Mesendoderm (in vitro differentiated cells): ENCODE data around the gene ABITRAM. TPM values are rescaled to one million over a fixed set of nuclear protein-coding genes. Genes with fewer than 3 reads are reported as not detected.
A peak's percentile ranks its signal among the peaks of the same experiment; 100 is the strongest.
"Not testable (repeated sequence)": the region's sequence is repeated elsewhere in the genome, so short reads cannot be mapped to it uniquely, and the experiment has no call there.

Experiments
- DNase-seq: peaks from one replicate; pipeline ENCODE4 v3.0.0; 2013
- H2AK5ac ChIP-seq: 2 replicates; pipeline ENCODE4 v1.6.1; 2013; ENCODE audit warnings: low read length, inconsistent platforms
- H2BK120ac ChIP-seq: 2 replicates; pipeline ENCODE4 v1.6.1; 2013; ENCODE audit warnings: low read depth, mild to moderate bottlenecking, low read length, moderate library complexity, mixed read lengths
- H2BK15ac ChIP-seq: replicated peaks from 2 replicates; pipeline ENCODE4 v1.6.1; 2013; ENCODE audit warnings: low read depth, mild to moderate bottlenecking, moderate library complexity
- H2BK5ac ChIP-seq: 2 replicates; pipeline ENCODE4 v1.6.1; 2013; ENCODE audit warnings: low read length, inconsistent platforms
- H3K18ac ChIP-seq: 2 replicates; pipeline ENCODE4 v1.6.1; 2013; ENCODE audit warnings: mild to moderate bottlenecking, low read length, mixed read lengths
- H3K23ac ChIP-seq: one replicate; pipeline ENCODE4 v1.6.1; 2013; ENCODE audit warnings: low read length
- H3K27ac ChIP-seq: 2 replicates; pipeline ENCODE4 v1.5.1; 2013; ENCODE audit warnings: low read depth, mild to moderate bottlenecking, inconsistent platforms, low read length, moderate library complexity
- H3K27me3 ChIP-seq: 2 replicates; pipeline ENCODE4 v1.6.1; 2013; ENCODE audit warnings: low read length, control low read depth, mild to moderate bottlenecking, inconsistent platforms; ENCODE audit not compliant: insufficient read depth, poor library complexity
- H3K36me3 ChIP-seq: 2 replicates; pipeline ENCODE4 v1.6.1; 2013; ENCODE audit warnings: low read length, inconsistent platforms; ENCODE audit not compliant: control insufficient read depth, insufficient read depth
- H3K4ac ChIP-seq: one replicate; pipeline ENCODE4 v1.6.1; 2013; ENCODE audit warnings: low read depth, mild to moderate bottlenecking, low read length, moderate library complexity
- H3K4me1 ChIP-seq: 2 replicates; pipeline ENCODE4 v1.6.1; 2013; ENCODE audit warnings: low read depth, low read length, inconsistent platforms; ENCODE audit not compliant: control insufficient read depth
- H3K4me2 ChIP-seq: 2 replicates; pipeline ENCODE4 v1.6.1; 2013; ENCODE audit warnings: low read length
- H3K4me3 ChIP-seq: 2 replicates; pipeline ENCODE4 v1.5.1; 2013; ENCODE audit warnings: mild to moderate bottlenecking, low read length
- H3K56ac ChIP-seq: one replicate; pipeline ENCODE4 v1.6.1; 2013; ENCODE audit warnings: low read length
- H3K79me1 ChIP-seq: 2 replicates; pipeline ENCODE4 v1.6.1; 2013; ENCODE audit warnings: low read length, inconsistent platforms
- H3K79me2 ChIP-seq: 2 replicates; pipeline ENCODE4 v1.6.1; 2013; ENCODE audit warnings: mild to moderate bottlenecking, low read length; ENCODE audit not compliant: control insufficient read depth, insufficient read depth
- H3K9ac ChIP-seq: 2 replicates; pipeline ENCODE4 v1.6.1; 2013; ENCODE audit warnings: low read length, inconsistent platforms
- H4K5ac ChIP-seq: one replicate; pipeline ENCODE4 v1.6.1; 2013; ENCODE audit warnings: low read length
- H4K8ac ChIP-seq: one replicate; pipeline ENCODE4 v1.6.1; 2013; ENCODE audit warnings: low read depth, mild to moderate bottlenecking, control low read depth, low read length, moderate library complexity
- WGBS: extraction: QIAGEN DNeasy Blood & Tissue Kit; methylation state at CpG from one replicate; pipeline ENCODE4 v1.1.7; 2013; ENCODE audit warnings: low lambda C conversion rate, missing lambda C conversion rate; ENCODE audit not compliant: insufficient coverage; ENCODE audit errors: extremely low coverage; 5-methylcytosine and 5-hydroxymethylcytosine counted together
- polyA plus RNA-seq, 2 experiments: library from polyadenylated mRNA; stranded (reverse); fragments of 200-250 nt; gene quantifications; one replicate each; pipeline ENCODE4 v1.2.3, GENCODE V29; 2013

Gene ABITRAM, protein sequence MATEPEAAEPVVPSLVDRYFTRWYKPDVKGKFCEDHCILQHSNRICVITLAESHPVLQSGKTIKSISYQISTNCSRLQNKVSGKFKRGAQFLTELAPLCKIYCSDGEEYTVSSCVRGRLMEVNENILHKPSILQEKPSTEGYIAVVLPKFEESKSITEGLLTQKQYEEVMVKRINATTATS
- polyA plus RNA-seq (2013, experiment 1 of 2): 14.5 TPM
- 13.6 TPM for polyA plus RNA-seq (2013, experiment 2 of 2)

- Histone ChIP-seq H3K4me3 (peak within 1 kb of the TSS; percentile 100), H2BK5ac (no peak within 1 kb of the TSS), H3K79me2 (peaks cover 10% of the 10 kb centered on the region), H3K23ac (peak within 1 kb of the TSS; percentile 66), H3K27me3 (no peaks in the 10 kb centered on the region), H4K8ac (no peak within 1 kb of the TSS), H3K4ac (peak within 1 kb of the TSS; percentile 5), H3K4me2 (peak within 1 kb of the TSS; percentile 89), H3K56ac (peak within 1 kb of the TSS; percentile 99), H3K27ac (peak within 1 kb of the TSS; percentile 95), H2BK15ac (no peak within 1 kb of the TSS), H3K36me3 (no peaks in the 10 kb centered on the region), H3K18ac (peak within 1 kb of the TSS; percentile 29), H3K9ac (peak within 1 kb of the TSS; percentile 96), H2AK5ac (no peak within 1 kb of the TSS), H3K4me1 (peaks cover 4% of the 10 kb centered on the region), H4K5ac (no peak within 1 kb of the TSS), H2BK120ac (no peak within 1 kb of the TSS), H3K79me1 (peaks cover 11% of the 10 kb centered on the region)
- no CpG with 5 or more reads among the region's 47 CpGs for WGBS
- DNase-seq: peak; percentile 90
These were observed at the start of gene ABITRAM for GRCh38 chr9:108934323-108934893. TSS of gene ABITRAM (plus strand) at chr9:108934400. CDS start at chr9:108934487, 87 bp downstream.

DNA sequence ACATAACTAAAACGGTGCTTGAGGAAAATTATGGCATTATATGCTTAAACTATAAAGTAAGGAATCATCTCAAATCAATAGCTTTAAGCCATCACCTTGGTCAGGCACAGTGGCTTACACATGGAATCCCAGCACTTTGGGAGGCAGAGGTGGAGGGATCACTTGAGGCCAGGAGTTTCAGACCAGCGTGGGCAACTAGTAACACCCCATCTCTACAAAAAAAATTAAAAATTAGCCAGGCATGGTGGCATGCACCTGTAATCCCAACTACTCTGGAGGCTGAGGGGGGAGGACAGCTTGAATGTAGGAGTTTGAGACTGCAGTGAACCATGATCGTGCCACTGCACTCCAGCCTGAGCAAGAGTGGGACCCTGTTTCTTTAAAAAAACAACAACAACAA, 49.5 kb upstream of the ABITRAM start:
- H3K79me2 ChIP-seq: no peaks in the 10 kb centered on the region
- H2BK15ac ChIP-seq: no peak overlapping the region
- H3K4ac ChIP-seq: no peak overlapping the region
- H3K56ac ChIP-seq: no peak overlapping the region
- DNase-seq: no peak
- peaks cover 2% of the 10 kb centered on the region for H3K36me3 ChIP-seq
- no peak overlapping the region for H3K27ac ChIP-seq
- no peak overlapping the region for H3K18ac ChIP-seq
- H2BK120ac ChIP-seq: no peak overlapping the region
- no CpG with 5 or more reads among the region's 3 CpGs for WGBS
- H3K27me3 ChIP-seq: no peaks in the 10 kb centered on the region
- no peak overlapping the region for H4K5ac ChIP-seq
- H3K4me2 ChIP-seq: no peak overlapping the region
- no peak overlapping the region for H3K4me3 ChIP-seq
- no peak overlapping the region for H3K23ac ChIP-seq
- no peaks in the 10 kb centered on the region for H3K79me1 ChIP-seq
- H4K8ac ChIP-seq: no peak overlapping the region
- no peak overlapping the region for H2AK5ac ChIP-seq
- H3K4me1 ChIP-seq: no peaks in the 10 kb centered on the region
- no peak overlapping the region for H2BK5ac ChIP-seq
- no peak overlapping the region for H3K9ac ChIP-seq

DNA sequence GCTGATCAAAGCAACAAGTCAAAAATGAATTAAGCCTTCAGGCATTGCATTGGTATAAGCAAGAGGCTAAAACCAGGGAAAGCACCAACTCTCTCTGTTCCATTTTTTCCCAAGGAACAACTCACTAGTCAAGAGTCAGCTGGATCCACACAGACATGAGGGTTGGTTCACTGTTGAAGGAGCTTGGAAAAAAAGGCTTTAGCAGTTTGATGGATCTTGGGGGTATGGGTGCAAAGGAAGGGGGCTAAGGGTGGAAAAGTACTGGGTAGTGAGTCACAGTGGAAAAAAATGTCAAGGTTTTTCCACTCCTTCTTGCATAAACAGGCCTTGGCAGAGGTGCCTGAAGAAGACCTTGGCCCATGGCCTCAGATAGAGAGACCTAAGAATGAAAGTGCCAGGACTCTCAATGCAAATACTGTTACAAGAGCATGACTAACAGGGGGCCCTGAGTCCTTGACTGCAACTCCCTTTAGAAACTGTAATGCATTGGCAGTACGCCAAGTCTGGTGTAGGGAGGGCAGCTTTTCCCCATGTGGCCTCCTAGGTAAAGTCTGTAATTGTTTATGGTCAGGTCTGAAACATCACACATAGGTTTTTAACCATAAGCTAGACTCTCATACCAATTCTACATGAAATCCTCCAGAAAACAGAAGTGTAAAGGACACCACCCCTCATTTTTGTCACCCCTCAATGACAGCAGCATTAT, 48.4 kb upstream of the ABITRAM start:
- Histone ChIP-seq H3K79me2 (no peaks in the 10 kb centered on the region), H2BK120ac (no peak overlapping the region), H3K4me1 (no peaks in the 10 kb centered on the region), H3K23ac (no peak overlapping the region), H3K4me3 (no peak overlapping the region), H4K5ac (no peak overlapping the region), H3K27ac (no peak overlapping the region), H3K36me3 (peaks cover 4% of the 10 kb centered on the region), H2AK5ac (no peak overlapping the region), H3K79me1 (no peaks in the 10 kb centered on the region), H3K4ac (no peak overlapping the region), H3K9ac (no peak overlapping the region), H4K8ac (no peak overlapping the region), H2BK5ac (no peak overlapping the region), H2BK15ac (no peak overlapping the region), H3K18ac (no peak overlapping the region), H3K4me2 (no peak overlapping the region), H3K27me3 (no peaks in the 10 kb centered on the region), H3K56ac (no peak overlapping the region)
- DNase-seq: peak; percentile 2
- no CpG with 5 or more reads among the region's 1 CpG for WGBS

DNA sequence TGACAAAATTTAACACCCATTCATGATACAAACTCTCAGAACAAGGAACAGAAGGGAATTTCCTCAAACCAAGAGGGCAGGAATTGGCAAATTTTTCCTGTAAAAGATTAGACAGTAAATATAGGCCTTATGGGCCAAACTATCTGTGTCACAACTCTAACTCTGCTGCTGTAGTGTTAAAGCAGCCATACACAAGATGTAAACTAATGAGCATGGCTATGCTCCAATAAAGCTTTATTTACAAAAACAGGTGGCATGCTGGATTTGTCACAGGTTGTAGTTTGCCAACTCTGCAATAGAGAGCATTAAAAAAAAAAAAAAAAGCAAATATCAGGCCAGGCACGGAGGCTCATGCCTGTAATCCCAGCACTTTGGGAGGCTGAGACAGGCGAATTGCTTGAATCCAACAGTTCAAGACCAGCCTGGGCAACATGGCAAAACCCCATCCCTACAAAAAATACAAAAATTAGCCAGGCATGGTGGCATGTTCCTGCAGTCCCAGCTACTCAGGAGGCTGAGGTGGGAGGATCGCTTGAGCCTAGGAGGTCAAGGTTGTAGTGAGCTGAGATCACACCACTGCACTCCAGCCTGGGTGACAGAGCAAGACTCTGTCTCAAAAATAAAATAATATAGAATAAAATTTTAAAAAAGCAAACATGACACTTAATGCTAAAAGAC, 47.5 kb upstream of the ABITRAM start:
- not testable (repeated sequence) for H3K4me2 ChIP-seq, H3K79me2 ChIP-seq, H3K79me1 ChIP-seq, H3K23ac ChIP-seq, H3K9ac ChIP-seq, H2BK120ac ChIP-seq, H2AK5ac ChIP-seq, H2BK15ac ChIP-seq, H4K8ac ChIP-seq, H3K27me3 ChIP-seq, H3K18ac ChIP-seq, H4K5ac ChIP-seq, H3K4me3 ChIP-seq, H3K4ac ChIP-seq, H3K36me3 ChIP-seq, H3K4me1 ChIP-seq, DNase-seq, H3K27ac ChIP-seq, H3K56ac ChIP-seq, H2BK5ac ChIP-seq
- WGBS: no CpG with 5 or more reads among the region's 3 CpGs

DNA sequence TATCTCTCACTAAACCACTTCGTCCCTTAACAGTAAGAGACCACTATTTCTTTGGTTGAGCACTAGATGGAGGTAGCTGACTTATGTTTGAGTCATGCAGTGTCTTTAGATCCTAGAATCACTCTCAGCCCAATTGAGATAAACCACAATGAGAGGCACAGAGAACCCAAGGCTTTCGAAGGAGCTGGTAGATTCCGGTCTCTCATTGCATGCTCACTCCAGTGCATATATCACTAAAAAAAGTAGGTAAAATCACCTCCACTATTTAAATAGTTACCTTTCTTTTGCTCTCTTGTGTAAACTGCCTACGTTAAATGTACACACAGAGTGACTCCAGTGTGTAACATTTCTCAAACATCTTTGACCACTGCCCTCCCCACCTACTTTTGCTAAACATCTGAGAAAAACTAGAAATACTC, 44.5 kb upstream of the ABITRAM start:
- H3K36me3 ChIP-seq: peaks cover 4% of the 10 kb centered on the region
- no peak overlapping the region for H2BK15ac ChIP-seq
- no peak overlapping the region for H2BK120ac ChIP-seq
- H3K56ac ChIP-seq: no peak overlapping the region
- no peak overlapping the region for H3K27ac ChIP-seq
- H3K27me3 ChIP-seq: no peaks in the 10 kb centered on the region
- H3K4me1 ChIP-seq: no peaks in the 10 kb centered on the region
- no peak overlapping the region for H3K4me3 ChIP-seq
- peak; percentile 18 for DNase-seq
- H4K5ac ChIP-seq: no peak overlapping the region
- no peak overlapping the region for H3K18ac ChIP-seq
- no peak overlapping the region for H3K4me2 ChIP-seq
- WGBS: no CpG with 5 or more reads among the region's 4 CpGs
- no peak overlapping the region for H2AK5ac ChIP-seq
- no peak overlapping the region for H2BK5ac ChIP-seq
- no peak overlapping the region for H3K4ac ChIP-seq
- H3K79me1 ChIP-seq: no peaks in the 10 kb centered on the region
- H3K23ac ChIP-seq: no peak overlapping the region
- H3K79me2 ChIP-seq: no peaks in the 10 kb centered on the region
- no peak overlapping the region for H3K9ac ChIP-seq
- H4K8ac ChIP-seq: no peak overlapping the region
